HG03196 (cell line): Measurements from ENCODE around the gene PROZ.

Source experiments
- ATAC-seq: cut with Tn5 transposase; IDR thresholded peaks from one replicate; pipeline ENCODE4 v1.9.1; 2021; ENCODE audit not compliant: unreplicated experiment

Gene PROZ

GRCh38 chr13:113171250-113172125 is 13.0 kb downstream of the PROZ start:
- no peak for ATAC-seq

GRCh38 chr13:113172419-113172926 is 14.0 kb downstream of the PROZ start:
- ATAC-seq, result no peak

- ATAC-seq, result no peak
Measured at GRCh38 chr13:113176280-113176679, 17.8 kb downstream of the PROZ start.

- ATAC-seq, result no peak
Measured at GRCh38 chr13:113176822-113177221, 18.4 kb downstream of the PROZ start.

- no peak for ATAC-seq
Measured at GRCh38 chr13:113178070-113178895, 19.8 kb downstream of the PROZ start.

- ATAC-seq, result no peak
Measured at GRCh38 chr13:113178896-113179167, 20.4 kb downstream of the PROZ start.

GRCh38 chr13:113179374-113180230 is 21.2 kb downstream of the PROZ start:
- ATAC-seq, result no peak

GRCh38 chr13:113182046-113182445 is 23.6 kb downstream of the PROZ start:
- no peak for ATAC-seq

- no peak for ATAC-seq
Measured at GRCh38 chr13:113183450-113184129, 25.1 kb downstream of the PROZ start.

GRCh38 chr13:113184568-113185440 is 26.4 kb downstream of the PROZ start:
- no peak for ATAC-seq

GRCh38 chr13:113186061-113186900 is 27.8 kb downstream of the PROZ start:
- ATAC-seq, result no peak

GRCh38 chr13:113187263-113187669 is 28.8 kb downstream of the PROZ start:
- no peak for ATAC-seq

GRCh38 chr13:113187883-113188665 is 29.6 kb downstream of the PROZ start:
- ATAC-seq, result no peak

- no peak for ATAC-seq
Measured at GRCh38 chr13:113190181-113190580, 31.7 kb downstream of the PROZ start.

- no peak for ATAC-seq
Measured at GRCh38 chr13:113192279-113192678, 33.8 kb downstream of the PROZ start.

- no peak for ATAC-seq
Measured at GRCh38 chr13:113192902-113193301, 34.5 kb downstream of the PROZ start.

- no peak for ATAC-seq
Measured at GRCh38 chr13:113195360-113195759, 36.9 kb downstream of the PROZ start.
